Loucy (cell line): ENCODE data around the gene TGM2.

Experiments
- CTCF ChIP-seq: fragments of 200-600 bp; sonication (generic); conservative IDR thresholded peaks from 2 replicates; pipeline ENCODE4 v1.5.1; 2014; ENCODE audit warnings: mild to moderate bottlenecking, antibody characterized with exemption, low read length
- EZH2phosphoT487 ChIP-seq: fragments of 200-600 bp; IDR thresholded peaks from 2 replicates; pipeline ENCODE4 v1.6.1; 2018; ENCODE audit warnings: antibody characterized with exemption, mild to moderate bottlenecking, moderate library complexity, borderline replicate concordance

DNA sequence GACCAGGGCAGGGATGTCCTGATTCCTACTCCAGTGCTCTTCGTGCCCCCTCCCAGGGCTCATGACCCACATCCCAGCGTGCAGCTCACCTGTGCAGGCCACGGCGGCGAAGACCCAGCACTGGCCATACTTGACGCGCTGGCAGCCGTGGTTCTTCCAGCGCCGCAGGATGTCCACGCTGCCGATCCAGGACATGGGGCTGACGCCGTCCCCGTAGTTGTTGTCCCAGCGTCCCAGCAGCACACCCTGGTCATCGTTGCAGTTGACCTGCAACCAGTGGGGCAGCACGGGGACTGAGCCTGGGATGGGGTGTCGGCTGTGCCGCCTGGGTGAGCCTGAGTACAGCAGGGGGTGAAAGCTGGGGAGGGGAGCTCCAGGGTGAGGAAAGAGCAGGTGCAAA lies 18.4 kb downstream of the TGM2 start:
- TF ChIP-seq CTCF: no peak
- TF ChIP-seq EZH2phosphoT487: no peak
